HG02884 (cell line): ENCODE data around the gene ZHX3.

Experiments
- ATAC-seq: cut with Tn5 transposase; IDR thresholded peaks from one replicate; pipeline ENCODE4 v1.9.1; 2021; ENCODE audit warnings: mild to moderate bottlenecking, moderate library complexity; ENCODE audit not compliant: unreplicated experiment

ZHX3 gene

DNA sequence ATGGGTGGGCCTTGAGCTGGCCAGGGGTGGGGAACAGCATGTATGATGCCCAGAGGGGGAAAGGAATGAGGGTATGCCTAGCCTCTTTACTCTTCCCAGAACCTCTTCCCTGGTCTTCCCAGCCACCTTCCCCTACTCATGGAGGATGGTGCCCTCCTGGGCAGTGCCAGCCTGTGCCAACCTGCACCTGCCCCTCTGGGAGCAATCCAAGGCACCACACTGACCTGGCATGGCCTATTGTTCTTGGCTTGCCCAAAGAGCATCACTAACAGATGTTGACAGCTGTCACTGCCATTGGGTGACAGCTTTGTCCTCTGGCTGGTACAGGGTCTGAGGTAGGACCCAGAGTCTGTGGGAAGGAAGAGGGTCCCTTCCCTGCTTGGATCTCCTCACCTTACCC lies 36.0 kb upstream of the ZHX3 start:
- ATAC-seq: no peak

DNA sequence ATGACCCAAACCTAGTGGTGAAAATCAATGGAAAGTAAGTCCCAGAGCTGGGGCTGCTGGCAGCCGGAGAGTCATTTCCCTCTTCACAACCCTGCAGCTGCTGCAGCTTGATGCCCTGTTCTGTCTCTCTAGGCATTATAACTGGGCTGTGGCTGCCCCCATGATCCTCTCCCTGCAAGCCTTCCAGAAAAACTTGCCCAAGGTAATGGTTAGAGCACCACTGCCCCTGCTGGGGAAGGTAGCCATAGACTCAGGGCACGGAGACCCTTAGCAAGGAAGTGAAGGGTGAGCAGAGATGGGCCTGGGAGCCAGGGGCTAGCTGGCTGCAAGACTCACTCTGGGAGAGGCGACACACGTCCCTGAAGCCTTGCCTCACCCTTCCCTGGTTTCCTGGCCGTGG lies 35.1 kb upstream of the ZHX3 start:
- ATAC-seq: no peak

GRCh38 chr20:41352106-41352505 lies 34.6 kb upstream of the ZHX3 start:
- ATAC-seq: no peak

- ATAC-seq: no peak
Observed at GRCh38 chr20:41350408-41350962, 33.0 kb upstream of the ZHX3 start.

- ATAC-seq: no peak
Observed at GRCh38 chr20:41349943-41350342, 32.4 kb upstream of the ZHX3 start.

- ATAC-seq: no peak
Observed at GRCh38 chr20:41349266-41349665, 31.7 kb upstream of the ZHX3 start.

- ATAC-seq: no peak
Observed at GRCh38 chr20:41348430-41349172, 31.1 kb upstream of the ZHX3 start.

DNA sequence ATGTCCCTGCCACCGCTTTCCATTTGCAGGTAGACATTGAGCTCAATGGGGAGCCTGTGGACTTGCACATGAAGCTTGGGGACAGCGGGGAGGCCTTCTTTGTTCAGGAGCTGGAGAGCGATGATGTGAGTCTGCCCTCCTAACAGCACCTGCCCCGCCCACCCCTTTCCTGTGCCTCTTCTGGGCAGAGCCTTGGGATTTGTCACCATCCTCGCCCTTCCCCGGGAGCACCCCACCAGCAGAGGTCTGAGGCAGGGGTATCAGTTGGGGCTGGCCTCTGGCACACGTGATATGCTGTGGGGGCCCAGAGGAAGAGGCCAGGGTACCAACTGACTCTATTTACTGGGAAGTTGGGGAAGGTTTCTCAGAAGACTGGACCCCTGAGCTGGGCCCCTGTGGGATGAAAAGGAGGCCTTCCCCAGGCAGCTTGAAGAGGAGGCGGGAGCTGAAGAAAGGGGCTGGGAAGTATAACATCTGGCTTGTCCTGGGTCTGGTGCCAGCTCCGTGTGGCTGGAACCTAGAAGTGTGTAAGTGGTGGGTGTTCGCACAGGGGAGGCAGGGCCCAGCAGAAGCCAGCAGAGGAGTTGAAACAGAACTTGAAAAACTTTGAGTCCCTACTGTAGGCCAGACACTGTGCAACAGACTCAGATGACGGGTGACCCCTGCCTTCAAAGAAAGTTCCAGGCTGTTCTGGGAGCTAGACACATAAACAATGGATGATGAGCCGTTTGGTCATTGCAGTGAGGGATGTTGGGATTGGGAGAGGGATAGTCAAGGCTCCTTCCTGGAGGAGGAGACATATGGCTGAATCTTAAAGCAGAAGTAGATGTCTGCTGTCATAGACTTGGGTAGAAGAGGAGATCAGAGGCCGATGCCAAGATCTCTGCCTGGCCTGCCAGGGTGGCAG lies 30.2 kb upstream of the ZHX3 start:
- no peak for ATAC-seq

DNA sequence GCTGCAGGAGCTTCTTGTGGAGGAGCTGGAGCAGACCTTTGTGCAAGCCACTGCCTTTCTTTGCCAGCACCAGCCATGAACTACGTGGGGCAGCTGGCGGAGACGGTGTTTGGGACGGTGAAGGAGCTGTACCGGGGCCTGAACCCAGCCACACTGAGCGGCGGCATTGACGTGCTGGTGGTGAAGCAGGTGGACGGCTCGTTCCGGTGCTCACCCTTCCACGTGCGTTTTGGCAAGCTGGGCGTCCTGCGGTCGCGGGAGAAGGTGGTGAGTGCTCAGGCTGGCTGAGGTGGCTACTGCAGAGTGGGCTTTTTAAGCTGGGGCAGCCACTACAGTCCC lies 28.2 kb upstream of the ZHX3 start:
- no peak for ATAC-seq

- ATAC-seq: no peak
Observed at GRCh38 chr20:41344938-41345728, 27.6 kb upstream of the ZHX3 start.

DNA sequence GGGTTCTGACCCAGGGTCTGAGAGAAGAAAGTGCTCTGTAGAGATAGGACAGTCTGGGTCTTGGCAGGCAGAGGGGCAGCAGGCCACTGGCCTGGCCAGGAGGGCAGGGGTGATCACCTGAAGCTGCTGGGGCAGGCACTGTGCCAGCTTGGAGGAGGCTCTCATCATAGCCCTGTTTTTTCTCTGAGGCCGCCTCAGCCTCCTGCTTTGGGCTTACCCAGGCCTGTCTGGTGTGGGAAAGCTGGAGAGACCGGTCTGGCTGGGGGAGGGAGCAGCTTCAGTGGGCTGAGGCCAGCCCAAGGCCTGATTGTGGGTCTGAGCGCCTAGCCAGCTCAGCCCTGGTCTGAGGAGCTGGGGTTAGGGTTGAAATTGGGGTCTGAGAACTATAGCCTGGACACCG lies 26.9 kb upstream of the ZHX3 start:
- ATAC-seq: no peak

GRCh38 chr20:41342474-41343464 lies 25.2 kb upstream of the ZHX3 start:
- ATAC-seq: no peak

DNA sequence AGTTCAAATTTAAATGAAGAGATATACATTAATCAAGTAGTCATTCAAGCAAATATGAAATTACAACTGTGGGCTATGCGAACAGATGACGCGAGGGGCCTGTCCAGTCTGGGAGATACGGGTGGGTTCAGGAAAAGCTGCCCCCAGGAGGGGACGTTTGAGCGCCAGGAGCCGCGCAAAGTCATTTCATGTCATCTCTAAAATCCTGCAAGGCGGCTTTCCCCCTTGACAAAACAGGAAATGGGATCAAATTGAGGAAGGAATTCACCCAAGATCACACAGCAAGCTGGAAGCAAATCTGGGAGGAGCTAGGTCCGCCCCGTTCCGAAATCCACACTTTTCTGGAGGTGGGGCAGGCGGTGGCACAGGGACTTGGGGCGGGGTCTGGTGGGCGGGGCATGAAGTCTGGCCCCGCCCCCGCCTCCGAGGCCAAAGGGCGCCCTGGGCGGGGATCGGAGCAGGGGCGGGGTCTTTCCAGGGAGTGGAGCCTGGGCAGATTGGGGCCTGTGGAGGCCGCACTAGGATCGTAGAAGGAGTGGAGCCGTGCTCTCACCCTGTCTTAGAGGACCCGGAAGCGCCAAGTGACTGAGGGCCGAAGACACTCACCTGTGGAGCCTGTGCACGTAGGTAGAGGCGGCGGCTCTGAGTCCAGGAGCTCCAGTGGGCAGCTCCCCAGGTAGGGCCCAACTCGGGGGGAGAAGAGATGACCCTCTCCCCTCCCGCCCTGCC lies 23.0 kb upstream of the ZHX3 start, which contains the start of gene LPIN3:
Gene LPIN3 (plus strand): TSS at position 495 of the 729 bp plus-strand sequence. CDS start 4,983 bp downstream, outside the sequence.
- ATAC-seq: no peak

- ATAC-seq: peak; percentile 73
Observed at GRCh38 chr20:41339957-41340326, 22.4 kb upstream of the ZHX3 start.

- ATAC-seq: no peak
Observed at GRCh38 chr20:41336711-41337492, 19.4 kb upstream of the ZHX3 start.

- no peak for ATAC-seq
Observed at GRCh38 chr20:41335591-41335990, 18.1 kb upstream of the ZHX3 start.

DNA sequence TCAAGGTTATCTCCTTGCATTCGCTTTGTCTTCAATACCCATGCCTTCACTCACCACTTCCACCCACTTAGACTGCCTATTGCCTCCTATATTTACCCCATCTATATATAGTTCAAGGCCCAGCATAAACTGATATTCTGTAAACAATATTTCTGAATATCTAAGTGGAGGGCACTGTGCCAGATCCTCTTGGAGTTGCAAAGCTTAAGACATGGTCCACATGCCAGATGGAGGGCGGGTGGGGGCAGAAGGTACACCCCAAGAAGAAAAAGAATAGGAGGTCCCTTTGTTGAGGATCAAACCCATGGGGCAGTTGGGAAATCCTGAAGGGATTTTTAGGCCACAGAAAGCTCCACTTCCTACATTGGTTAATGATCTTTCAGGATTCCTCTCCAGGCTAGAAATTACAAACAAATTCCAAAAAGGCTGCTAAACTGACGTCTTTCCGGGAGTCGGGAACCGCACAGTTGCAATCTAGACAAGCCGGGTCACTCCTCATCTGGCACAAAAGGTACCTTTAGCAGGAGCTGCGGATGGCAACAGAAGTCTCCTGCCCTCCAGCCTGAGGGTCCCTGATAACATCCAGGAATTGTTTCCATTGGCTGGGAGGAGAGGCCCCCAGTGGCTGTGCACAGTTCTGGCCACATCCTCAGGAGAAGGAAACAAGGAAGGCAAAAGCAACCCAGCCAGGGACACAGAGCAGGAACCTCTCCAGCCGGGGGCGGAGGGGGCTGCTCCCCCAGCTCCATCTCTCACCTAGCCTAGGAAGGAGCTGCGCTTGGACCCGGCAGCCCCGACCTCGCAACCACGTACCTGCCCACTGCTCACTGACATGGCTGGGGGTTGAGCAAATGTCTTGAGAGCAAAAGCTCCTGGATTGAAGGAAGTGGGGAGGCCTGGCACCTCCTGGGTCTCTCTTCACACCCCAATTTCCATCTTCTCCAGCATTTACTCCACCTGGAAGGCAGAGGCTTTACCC lies 17.2 kb upstream of the ZHX3 start:
- ATAC-seq: no peak
